ENCODE measurements around the gene AKR1B15. TPM values are rescaled to one million over a fixed set of nuclear protein-coding genes. Genes with fewer than 3 reads are reported as not detected.

Gene AKR1B15
- total and polyA plus RNA-seq, 2 of the 4 experiments (the other 2 are of a cell fraction) = not detected

DNA sequence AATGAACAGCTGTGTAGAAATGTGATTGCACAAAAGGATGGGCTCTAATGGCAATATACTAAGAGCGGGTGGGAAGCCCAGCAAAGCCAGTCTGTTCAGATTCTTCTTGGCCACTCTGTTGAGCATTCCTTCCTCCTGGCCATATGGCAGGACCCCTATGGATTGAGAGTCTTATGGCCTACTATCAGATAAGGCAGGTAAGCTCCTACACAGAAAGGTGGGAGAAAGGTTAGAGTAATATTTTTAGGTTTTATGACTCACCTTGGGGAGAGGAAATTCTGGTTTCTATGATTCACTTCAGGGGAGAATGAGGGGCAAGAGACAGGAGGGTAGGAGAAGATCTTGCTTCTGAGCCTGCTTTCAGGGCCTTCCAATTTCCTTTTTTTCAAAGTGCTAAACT is 36.6 kb upstream of the AKR1B15 start:
- dilution Hi-C loops (cut with HindIII; ENCODE audit: low sequenced_read_pairs, unreplicated experiment) = no loop called here
- H3K4ac ChIP-seq (ENCODE audit: low read depth, low read length) = no peak overlapping the region
- H3K27ac ChIP-seq (ENCODE audit: insufficient read depth, low read length) = no peak overlapping the region
- no peak overlapping the region for H4K91ac ChIP-seq (ENCODE audit: insufficient read depth, low read depth, low read length)
- H4K5ac ChIP-seq (ENCODE audit: low read depth, low read length) = no peak overlapping the region
- H3K9ac ChIP-seq (ENCODE audit: low read depth, low read length) = no peak overlapping the region
- no peak overlapping the region for H3K56ac ChIP-seq (ENCODE audit: extremely low read depth, insufficient read depth, low read length)
- peaks cover 2% of the 10 kb centered on the region; the same call in 1 of the 2 replicates for H3K4me1 ChIP-seq (ENCODE audit: control insufficient read depth, insufficient read depth, low read length)
- no peak overlapping the region for H3K23ac ChIP-seq (ENCODE audit: low read depth, low read length)
- no peak overlapping the region for H2BK15ac ChIP-seq (ENCODE audit: low read depth, low read length)
- POLR2A ChIA-PET (ENCODE audit: unreplicated experiment) = interaction anchor here (0.7 kb wide), 1 partner anchor 90 kb away, joined by 3 read pairs; no protein-coding TSS in a partner anchor
- WGBS, 2 experiments (ENCODE audit: extremely low coverage in 2 of 2, insufficient read length in 1 of 2) = no CpG with 5 or more reads among the region's 1 CpG
- H2BK120ac ChIP-seq (ENCODE audit: low read depth, low read length) = no peak overlapping the region
- H2AFZ ChIP-seq (replicated peaks; ENCODE audit: low read length, poor library complexity) = no peak overlapping the region
- intact Hi-C loops (cut with micrococcal nuclease) = no loop called here
- H3K18ac ChIP-seq (ENCODE audit: low read depth, low read length) = no peak overlapping the region
- no peaks in the 10 kb centered on the region for H3K9me3 ChIP-seq (ENCODE audit: control insufficient read depth, insufficient read depth, low read length)
- no TSS peak for BruUV-seq (replicated peaks)
- no peak overlapping the region for H2AK9ac ChIP-seq (replicated peaks; ENCODE audit: low read depth, low read length, poor library complexity)
- CTCF ChIA-PET = interaction anchor here (0.7 to 1.8 kb wide), 3 partner anchors 32 to 80 kb away, joined by 3 to 7 read pairs (median 5); no protein-coding TSS in a partner anchor
- in situ Hi-C loops (cut with MboI; ENCODE audit: low sequenced_read_pairs) = loop anchor here (5.0 kb wide), 1 partner anchor 80 kb away; no protein-coding TSS in a partner anchor
- peaks cover 10% of the 10 kb centered on the region for H3K9me1 ChIP-seq (ENCODE audit: insufficient read depth, low read length)
- no peak for DNase-seq
- H3K36me3 ChIP-seq (ENCODE audit: control insufficient read depth, insufficient read depth, low read length) = no peaks in the 10 kb centered on the region
- H3K4me2 ChIP-seq (ENCODE audit: low read depth, low read length) = no peak overlapping the region
- no peak overlapping the region for H2AK5ac ChIP-seq (ENCODE audit: low read depth, low read length)
- TF ChIP-seq FOS (IDR thresholded peaks at IDR 0.05; ENCODE audit: low read depth, low read length) = no peak
- no peak for TF ChIP-seq POLR2A (IDR thresholded peaks at IDR 0.05; ENCODE audit: low read depth, low read length)
- TF ChIP-seq, protein P1, sequence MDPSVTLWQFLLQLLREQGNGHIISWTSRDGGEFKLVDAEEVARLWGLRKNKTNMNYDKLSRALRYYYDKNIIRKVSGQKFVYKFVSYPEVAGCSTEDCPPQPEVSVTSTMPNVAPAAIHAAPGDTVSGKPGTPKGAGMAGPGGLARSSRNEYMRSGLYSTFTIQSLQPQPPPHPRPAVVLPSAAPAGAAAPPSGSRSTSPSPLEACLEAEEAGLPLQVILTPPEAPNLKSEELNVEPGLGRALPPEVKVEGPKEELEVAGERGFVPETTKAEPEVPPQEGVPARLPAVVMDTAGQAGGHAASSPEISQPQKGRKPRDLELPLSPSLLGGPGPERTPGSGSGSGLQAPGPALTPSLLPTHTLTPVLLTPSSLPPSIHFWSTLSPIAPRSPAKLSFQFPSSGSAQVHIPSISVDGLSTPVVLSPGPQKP (IDR thresholded peaks at IDR 0.05; ENCODE audit: borderline replicate concordance, low read depth, low read length) = no peak
- no peak for TF ChIP-seq RFX5 (IDR thresholded peaks at IDR 0.05; ENCODE audit: low read depth, low read length)
- no peak for TF ChIP-seq MXI1 (IDR thresholded peaks at IDR 0.05; ENCODE audit: borderline replicate concordance, low read depth, low read length)
- TF ChIP-seq MAFK (IDR thresholded peaks at IDR 0.05; ENCODE audit: low read depth, low read length) = no peak
- no peak for TF ChIP-seq BHLHE40 (IDR thresholded peaks at IDR 0.05; ENCODE audit: low read depth, low read length)
- TF ChIP-seq SMC3 (IDR thresholded peaks at IDR 0.05; ENCODE audit: low read depth, low read length) = no peak
- no peak for TF ChIP-seq NFE2L2 (IDR thresholded peaks at IDR 0.05; ENCODE audit: low read depth, low read length)
- TF ChIP-seq CEBPB (IDR thresholded peaks at IDR 0.05; ENCODE audit: low read depth, low read length) = no peak
- TF ChIP-seq, protein P2, sequence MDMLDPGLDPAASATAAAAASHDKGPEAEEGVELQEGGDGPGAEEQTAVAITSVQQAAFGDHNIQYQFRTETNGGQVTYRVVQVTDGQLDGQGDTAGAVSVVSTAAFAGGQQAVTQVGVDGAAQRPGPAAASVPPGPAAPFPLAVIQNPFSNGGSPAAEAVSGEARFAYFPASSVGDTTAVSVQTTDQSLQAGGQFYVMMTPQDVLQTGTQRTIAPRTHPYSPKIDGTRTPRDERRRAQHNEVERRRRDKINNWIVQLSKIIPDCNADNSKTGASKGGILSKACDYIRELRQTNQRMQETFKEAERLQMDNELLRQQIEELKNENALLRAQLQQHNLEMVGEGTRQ (IDR thresholded peaks at IDR 0.05; ENCODE audit: low read depth, low read length) = no peak
- TF ChIP-seq MAZ (IDR thresholded peaks at IDR 0.05; ENCODE audit: borderline replicate concordance, low read depth, low read length) = no peak
- TF ChIP-seq, protein P3, sequence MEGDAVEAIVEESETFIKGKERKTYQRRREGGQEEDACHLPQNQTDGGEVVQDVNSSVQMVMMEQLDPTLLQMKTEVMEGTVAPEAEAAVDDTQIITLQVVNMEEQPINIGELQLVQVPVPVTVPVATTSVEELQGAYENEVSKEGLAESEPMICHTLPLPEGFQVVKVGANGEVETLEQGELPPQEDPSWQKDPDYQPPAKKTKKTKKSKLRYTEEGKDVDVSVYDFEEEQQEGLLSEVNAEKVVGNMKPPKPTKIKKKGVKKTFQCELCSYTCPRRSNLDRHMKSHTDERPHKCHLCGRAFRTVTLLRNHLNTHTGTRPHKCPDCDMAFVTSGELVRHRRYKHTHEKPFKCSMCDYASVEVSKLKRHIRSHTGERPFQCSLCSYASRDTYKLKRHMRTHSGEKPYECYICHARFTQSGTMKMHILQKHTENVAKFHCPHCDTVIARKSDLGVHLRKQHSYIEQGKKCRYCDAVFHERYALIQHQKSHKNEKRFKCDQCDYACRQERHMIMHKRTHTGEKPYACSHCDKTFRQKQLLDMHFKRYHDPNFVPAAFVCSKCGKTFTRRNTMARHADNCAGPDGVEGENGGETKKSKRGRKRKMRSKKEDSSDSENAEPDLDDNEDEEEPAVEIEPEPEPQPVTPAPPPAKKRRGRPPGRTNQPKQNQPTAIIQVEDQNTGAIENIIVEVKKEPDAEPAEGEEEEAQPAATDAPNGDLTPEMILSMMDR (conservative IDR thresholded peaks at IDR 0.05; ENCODE audit: low read depth, low read length) = no peak
- TF ChIP-seq CHD1 (IDR thresholded peaks at IDR 0.05; ENCODE audit: low read depth, low read length) = no peak
- no peak for TF ChIP-seq RCOR1 (IDR thresholded peaks at IDR 0.05; ENCODE audit: insufficient replicate concordance, low read length)
- TF ChIP-seq RAD21 (IDR thresholded peaks at IDR 0.05; ENCODE audit: low read length) = no peak
- H3K14ac ChIP-seq (replicated peaks; ENCODE audit: low read depth, low read length) = no peak overlapping the region
- H3K4me3 ChIP-seq (ENCODE audit: insufficient read depth, low read depth, low read length) = no peak overlapping the region
- ATAC-seq (ENCODE audit: low read depth) = no peak
- no peaks in the 10 kb centered on the region for H3K27me3 ChIP-seq (ENCODE audit: control insufficient read depth, insufficient read depth, low read length)
- H4K20me1 ChIP-seq (ENCODE audit: insufficient read depth, low read length) = no peaks in the 10 kb centered on the region
- H3K79me1 ChIP-seq (ENCODE audit: low read depth in 1 of 2, low read length in 2 of 2) = no peaks in the 10 kb centered on the region
- no peak overlapping the region for H4K8ac ChIP-seq (ENCODE audit: low read depth in 2 of 2, low read length in 2 of 2)
- H2BK20ac ChIP-seq (ENCODE audit: low read depth, low read length) = no peak overlapping the region
- no peak overlapping the region for H2BK5ac ChIP-seq (ENCODE audit: low read depth, low read length, poor library complexity, severe bottlenecking)
